ENCODE measurements around the gene TRMT61A.

The TRMT61A gene

GRCh38 chr14:103563844-103564505 is 35.0 kb downstream of the TRMT61A start:
- TF ChIP-seq POLR2AphosphoS5 (IDR thresholded peaks at IDR 0.05; ENCODE audit: low read depth, low read length), result no peak
- TF ChIP-seq TAF1 (IDR thresholded peaks at IDR 0.05; ENCODE audit: borderline replicate concordance, low read depth, low read length), result no peak
- no peak for TF ChIP-seq POLR2A (IDR thresholded peaks at IDR 0.05; ENCODE audit: low read depth, low read length)
- DNase-seq (ENCODE audit: insufficient read length) (no peak), FAIRE-seq (no peak)

DNA sequence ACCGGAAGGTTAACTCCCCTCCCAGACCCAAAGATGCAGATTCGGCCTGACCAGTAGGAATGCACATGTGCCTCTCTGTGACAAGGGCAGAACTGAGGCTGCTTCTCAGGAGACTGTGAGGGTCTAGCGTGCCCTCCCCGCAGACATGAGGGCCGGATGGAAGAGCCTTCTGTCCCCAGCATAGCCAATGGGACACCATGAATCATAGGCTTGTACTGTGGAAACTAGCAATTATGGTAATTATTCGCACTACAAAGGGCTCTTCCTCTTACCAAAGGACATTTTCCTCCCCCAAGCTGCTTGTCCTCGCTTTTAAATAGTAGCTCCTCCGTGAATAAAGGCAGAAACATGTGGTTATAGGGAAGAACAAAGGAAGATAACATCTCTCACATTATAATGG is 40.0 kb downstream of the TRMT61A start:
- FAIRE-seq, result no peak
- no peak for TF ChIP-seq POLR2A (IDR thresholded peaks at IDR 0.05; ENCODE audit: low read depth, low read length)
- no peak for TF ChIP-seq POLR2AphosphoS5 (IDR thresholded peaks at IDR 0.05; ENCODE audit: low read depth, low read length)
- TF ChIP-seq TAF1 (IDR thresholded peaks at IDR 0.05; ENCODE audit: borderline replicate concordance, low read depth, low read length), result no peak
- no peak for DNase-seq (ENCODE audit: insufficient read length)

DNA sequence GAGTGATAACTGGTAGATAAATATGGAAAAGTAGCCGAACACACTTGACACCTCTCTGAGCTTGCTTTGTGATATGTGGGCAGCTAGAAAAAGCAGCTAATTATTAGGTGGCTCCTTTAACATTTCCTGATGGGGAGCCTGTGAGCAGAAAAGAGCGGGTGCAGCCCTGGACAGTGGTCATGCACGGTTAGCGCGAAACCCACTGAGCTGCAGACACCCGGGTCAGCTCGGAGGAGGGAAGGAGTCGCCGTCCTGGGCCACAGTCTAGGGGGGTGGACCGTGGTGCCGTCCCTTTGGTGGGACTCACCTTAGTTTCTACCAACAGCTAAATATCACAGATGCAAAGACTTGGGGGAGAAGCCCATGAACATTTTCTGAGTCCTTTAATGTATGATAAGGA is 40.4 kb downstream of the TRMT61A start:
- DNase-seq (ENCODE audit: insufficient read length) (no peak), FAIRE-seq (no peak)
- TF ChIP-seq POLR2AphosphoS5 (IDR thresholded peaks at IDR 0.05; ENCODE audit: low read depth, low read length) (no peak), POLR2A (IDR thresholded peaks at IDR 0.05; ENCODE audit: low read depth, low read length) (no peak), TAF1 (IDR thresholded peaks at IDR 0.05; ENCODE audit: borderline replicate concordance, low read depth, low read length) (no peak)

- FAIRE-seq, result no peak
- DNase-seq (ENCODE audit: insufficient read length), result no peak
- TF ChIP-seq POLR2AphosphoS5 (IDR thresholded peaks at IDR 0.05; ENCODE audit: low read depth, low read length) (no peak), TAF1 (IDR thresholded peaks at IDR 0.05; ENCODE audit: borderline replicate concordance, low read depth, low read length) (no peak), POLR2A (IDR thresholded peaks at IDR 0.05; ENCODE audit: low read depth, low read length) (no peak)
These were observed 45.1 kb downstream of the TRMT61A start for GRCh38 chr14:103574104-103574503.

DNA sequence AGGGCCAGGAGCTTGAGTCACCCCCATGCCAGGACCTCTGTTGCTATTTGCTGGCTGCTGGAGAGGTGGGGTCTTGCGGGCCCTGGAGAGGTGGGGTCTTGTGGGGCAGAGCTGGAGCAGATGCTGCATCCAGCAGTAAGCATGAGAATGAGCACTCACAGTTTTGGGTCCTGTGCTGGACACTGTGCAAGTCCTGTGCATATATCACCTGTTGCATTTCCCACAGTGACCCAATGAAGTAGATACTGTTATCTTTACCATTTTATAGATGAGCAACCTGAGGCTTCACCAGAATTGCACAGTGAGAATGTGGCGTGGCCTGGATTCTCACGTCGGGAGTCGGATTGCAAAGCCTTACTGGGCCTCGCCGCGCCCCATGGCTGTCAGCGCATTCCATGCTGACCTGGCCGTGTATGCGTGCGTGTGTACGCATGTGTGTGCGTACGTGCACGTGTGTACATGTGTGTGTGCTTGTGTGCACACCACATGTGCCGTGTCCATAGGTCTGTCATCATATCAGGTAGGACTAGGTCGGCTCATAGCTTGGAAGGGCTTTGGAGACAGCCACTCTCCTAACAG is 45.8 kb downstream of the TRMT61A start:
- FAIRE-seq, result no peak

DNA sequence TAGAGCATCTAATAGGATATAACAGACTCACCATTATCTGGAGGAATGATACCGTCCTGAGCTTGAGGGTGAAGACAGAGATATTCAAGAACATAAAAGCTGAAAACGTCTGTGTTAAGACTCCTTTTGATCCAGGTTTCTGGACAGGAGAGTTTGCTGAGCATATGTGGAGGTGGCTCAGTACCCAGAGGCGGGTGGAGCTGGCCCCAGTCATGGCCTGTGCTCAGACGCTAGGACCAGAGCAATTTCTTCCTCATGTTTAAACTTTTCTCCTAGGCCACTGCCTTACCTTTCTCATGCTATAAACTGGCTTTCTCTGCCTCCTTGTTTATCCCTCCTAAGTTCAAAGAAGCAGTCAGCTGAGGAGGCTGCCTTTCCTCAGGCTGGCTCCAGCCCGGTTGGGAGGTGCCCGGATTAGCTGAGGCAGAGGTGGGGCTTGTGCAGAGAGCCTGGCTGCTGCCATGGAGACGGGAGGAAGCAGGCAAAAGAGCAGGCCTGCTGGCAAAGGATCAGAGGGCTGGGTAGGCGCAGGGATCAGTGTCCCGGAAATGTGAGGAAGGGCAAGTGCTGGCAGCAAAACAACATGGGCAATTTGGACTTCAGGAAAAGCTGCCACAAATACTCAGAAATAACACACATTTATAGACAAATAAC is 47.5 kb downstream of the TRMT61A start:
- TF ChIP-seq POLR2AphosphoS5 (IDR thresholded peaks at IDR 0.05; ENCODE audit: low read depth, low read length) (no peak), TAF1 (IDR thresholded peaks at IDR 0.05; ENCODE audit: borderline replicate concordance, low read depth, low read length) (no peak), POLR2A (IDR thresholded peaks at IDR 0.05; ENCODE audit: low read depth, low read length) (no peak)
- no peak for FAIRE-seq
- DNase-seq (ENCODE audit: insufficient read length), result no peak

More for the DNA sequence above, 45.8 kb downstream of the TRMT61A start:
- TF ChIP-seq TAF1 (IDR thresholded peaks at IDR 0.05; ENCODE audit: borderline replicate concordance, low read depth, low read length) (no peak), POLR2A (IDR thresholded peaks at IDR 0.05; ENCODE audit: low read depth, low read length) (no peak), POLR2AphosphoS5 (IDR thresholded peaks at IDR 0.05; ENCODE audit: low read depth, low read length) (no peak)
- DNase-seq (ENCODE audit: insufficient read length), result no peak

DNA sequence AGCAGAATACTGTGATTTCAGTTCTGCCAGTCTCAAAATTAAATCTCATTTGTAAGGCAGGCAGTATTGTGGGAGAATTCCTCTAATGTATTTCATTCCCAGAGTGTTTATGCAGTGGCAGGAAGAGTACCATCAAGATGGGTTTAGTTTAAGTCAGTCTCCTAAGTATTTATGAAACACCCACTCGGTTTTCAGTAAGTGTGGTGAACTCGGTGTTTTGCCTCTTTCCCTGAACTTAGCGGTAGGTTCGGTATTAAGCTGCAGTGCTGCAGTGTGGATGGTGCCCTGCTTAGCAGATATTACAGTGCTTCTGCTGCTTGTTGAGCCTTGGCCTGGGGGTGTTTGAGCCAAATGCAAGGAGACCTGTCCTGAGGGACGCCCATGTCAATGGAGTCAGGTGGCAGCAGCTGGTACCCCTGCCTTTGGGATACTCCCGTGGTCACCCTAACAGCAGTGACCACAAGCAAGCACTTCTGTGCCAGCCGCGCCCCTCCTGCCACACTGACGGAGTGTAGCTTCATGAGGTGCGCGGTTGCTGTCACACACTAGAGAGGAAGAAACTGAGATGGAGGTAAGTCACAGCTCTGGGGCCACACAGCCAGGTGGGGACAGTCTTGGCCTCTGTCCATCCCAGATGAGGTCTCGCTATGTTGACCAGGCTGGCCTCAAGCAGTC is 49.5 kb downstream of the TRMT61A start:
- no peak for TF ChIP-seq POLR2AphosphoS5 (IDR thresholded peaks at IDR 0.05; ENCODE audit: low read depth, low read length)
- TF ChIP-seq TAF1 (IDR thresholded peaks at IDR 0.05; ENCODE audit: borderline replicate concordance, low read depth, low read length), result no peak
- no peak for TF ChIP-seq POLR2A (IDR thresholded peaks at IDR 0.05; ENCODE audit: low read depth, low read length)
- no peak for DNase-seq (ENCODE audit: insufficient read length)
- FAIRE-seq, result no peak

DNA sequence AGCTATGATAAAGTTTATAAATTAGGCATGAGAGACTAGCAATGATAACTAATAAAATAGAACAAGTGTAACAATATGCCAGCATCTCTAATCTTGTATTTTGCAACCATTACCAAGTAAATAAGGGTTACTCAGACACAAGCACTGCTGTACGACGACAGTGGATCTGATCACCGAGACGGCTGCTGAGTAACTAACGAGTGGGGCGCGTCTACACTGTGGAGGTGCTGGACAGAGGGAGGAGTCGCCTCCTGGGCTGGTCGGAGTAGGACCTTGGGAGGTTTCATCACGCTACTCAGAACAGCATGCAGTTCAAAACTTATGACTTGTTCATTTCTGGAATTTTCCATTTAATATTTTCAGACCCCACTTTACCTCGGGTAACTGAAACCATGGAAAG is 52.2 kb downstream of the TRMT61A start:
- no peak for TF ChIP-seq TAF1 (IDR thresholded peaks at IDR 0.05; ENCODE audit: borderline replicate concordance, low read depth, low read length)
- TF ChIP-seq POLR2A (IDR thresholded peaks at IDR 0.05; ENCODE audit: low read depth, low read length), result no peak
- no peak for TF ChIP-seq POLR2AphosphoS5 (IDR thresholded peaks at IDR 0.05; ENCODE audit: low read depth, low read length)
- DNase-seq (ENCODE audit: insufficient read length), result no peak
- FAIRE-seq, result no peak

DNA sequence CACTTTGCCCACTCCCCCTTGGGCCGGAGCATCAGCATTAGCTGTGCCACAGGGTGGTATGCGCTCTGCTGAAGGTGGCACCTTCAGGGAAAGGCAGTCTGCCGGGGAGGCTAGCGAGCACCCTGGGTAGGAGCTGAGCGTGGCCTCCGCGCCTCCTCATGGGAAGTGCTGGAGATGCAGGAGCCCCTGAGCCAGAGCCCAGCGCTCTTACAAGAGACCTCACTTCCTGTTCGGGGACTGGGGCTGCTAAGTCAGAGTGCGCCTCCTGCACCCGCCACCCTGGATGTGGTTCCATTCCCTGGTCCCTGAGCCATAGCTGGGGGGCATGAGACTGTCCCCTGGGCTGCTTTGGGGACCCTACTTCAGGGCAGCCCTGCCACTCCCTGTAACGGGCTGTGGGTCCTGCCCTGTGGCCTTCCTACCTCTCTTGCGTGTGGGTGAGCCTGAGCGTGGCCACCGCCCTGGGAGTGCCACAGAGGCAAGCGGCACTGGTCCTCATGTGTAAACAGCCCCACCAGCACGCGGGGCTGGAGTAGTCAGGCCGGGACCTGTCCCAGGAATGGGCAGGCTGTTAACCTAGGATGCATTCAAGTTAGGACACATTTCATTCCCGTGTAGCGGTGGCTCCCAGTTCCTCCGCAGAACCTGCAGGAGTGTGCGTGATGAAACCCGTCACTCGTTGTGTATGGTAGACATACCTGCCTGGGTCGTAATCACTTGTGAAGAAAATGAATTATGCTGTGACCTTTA is 53.1 kb downstream of the TRMT61A start:
- no peak for FAIRE-seq
- TF ChIP-seq POLR2AphosphoS5 (IDR thresholded peaks at IDR 0.05; ENCODE audit: low read depth, low read length) (no peak), TAF1 (IDR thresholded peaks at IDR 0.05; ENCODE audit: borderline replicate concordance, low read depth, low read length) (no peak), POLR2A (IDR thresholded peaks at IDR 0.05; ENCODE audit: low read depth, low read length) (no peak)
- no peak for DNase-seq (ENCODE audit: insufficient read length)

- no peak for FAIRE-seq
- no peak for DNase-seq (ENCODE audit: insufficient read length)
- TF ChIP-seq TAF1 (IDR thresholded peaks at IDR 0.05; ENCODE audit: borderline replicate concordance, low read depth, low read length) (no peak), POLR2A (IDR thresholded peaks at IDR 0.05; ENCODE audit: low read depth, low read length) (no peak), POLR2AphosphoS5 (IDR thresholded peaks at IDR 0.05; ENCODE audit: low read depth, low read length) (no peak)
These were observed 55.4 kb downstream of the TRMT61A start for GRCh38 chr14:103584326-103584915.

All from GM12892 (cell line).